BLaER1 (cell line): Measurements from ENCODE around the gene FBXW11.
"Not testable (repeated sequence)": the region's sequence is repeated elsewhere in the genome, so short reads cannot be mapped to it uniquely, and the experiment has no call there.

Experiments
- H3K27ac ChIP-seq: shearing (Covaris generic); formaldehyde crosslinking; 2 replicates; pipeline ENCODE4 v1.8.1; 2022
- H3K27me3 ChIP-seq: shearing (Covaris generic); formaldehyde crosslinking; 2 replicates; pipeline ENCODE4 v1.8.1; 2022
- H3K36me3 ChIP-seq: shearing (Covaris generic); formaldehyde crosslinking; 2 replicates; pipeline ENCODE4 v1.8.1; 2022
- H3K4me1 ChIP-seq: shearing (Covaris generic); formaldehyde crosslinking; 2 replicates; pipeline ENCODE4 v1.8.1; 2022
- H3K4me2 ChIP-seq: shearing (Covaris generic); formaldehyde crosslinking; 2 replicates; pipeline ENCODE4 v1.8.1; 2022
- H3K4me3 ChIP-seq: shearing (Covaris generic); formaldehyde crosslinking; 2 replicates; pipeline ENCODE4 v1.8.1; 2022
- H3K9ac ChIP-seq: shearing (Covaris generic); formaldehyde crosslinking; 2 replicates; pipeline ENCODE4 v1.8.1; 2022
- H3K9me3 ChIP-seq: shearing (Covaris generic); formaldehyde crosslinking; 2 replicates; pipeline ENCODE4 v1.8.1; 2022
- H4K20me1 ChIP-seq: shearing (Covaris generic); formaldehyde crosslinking; 2 replicates; pipeline ENCODE4 v1.8.1; 2022
- Cebpa-rat ChIP-seq: shearing (Covaris generic); IDR thresholded peaks from 2 replicates; pipeline ENCODE4 v1.8.1; 2022

The FBXW11 gene

GRCh38 chr5:172048170-172048422, 41.7 kb upstream of the FBXW11 start:
- Histone ChIP-seq H3K9me3 (no peaks in the 10 kb centered on the region), H3K4me3 (no peak overlapping the region), H4K20me1 (no peaks in the 10 kb centered on the region), H3K27me3 (no peaks in the 10 kb centered on the region), H3K36me3 (peaks cover 87% of the 10 kb centered on the region), H3K4me2 (no peak overlapping the region), H3K27ac (no peak overlapping the region), H3K4me1 (peaks cover 60% of the 10 kb centered on the region), H3K9ac (no peak overlapping the region)
- no peak for TF ChIP-seq Cebpa-rat

GRCh38 chr5:172046593-172046992, 40.2 kb upstream of the FBXW11 start:
- no peak for TF ChIP-seq Cebpa-rat
- H4K20me1 ChIP-seq: no peaks in the 10 kb centered on the region

DNA sequence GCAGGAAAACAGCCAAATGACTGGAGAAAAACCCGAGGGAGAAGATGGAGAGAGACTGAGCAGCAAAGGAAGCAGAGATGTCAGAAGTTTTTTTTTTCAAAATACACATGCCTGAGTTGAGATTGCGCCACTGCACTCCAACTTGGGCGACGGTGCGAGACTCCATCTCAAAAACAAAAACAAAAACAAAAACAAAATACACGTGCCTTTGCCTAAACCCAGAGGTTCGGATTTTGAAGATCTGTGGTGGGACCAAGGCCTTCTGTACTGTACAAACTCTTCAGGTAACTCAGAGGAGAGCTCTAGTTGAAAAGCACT, 38.8 kb upstream of the FBXW11 start:
- Histone ChIP-seq H4K20me1 (no peaks in the 10 kb centered on the region), H3K27ac (peak overlapping the region; percentile 82), H3K4me2 (peak overlapping the region; percentile 81), H3K9me3 (no peaks in the 10 kb centered on the region), H3K27me3 (no peaks in the 10 kb centered on the region), H3K36me3 (peaks cover 68% of the 10 kb centered on the region), H3K4me1 (peaks cover 60% of the 10 kb centered on the region), H3K9ac (peak overlapping the region; percentile 58; the same call in 1 of the 2 replicates), H3K4me3 (no peak overlapping the region)
- peak; percentile 72; the same call in 1 of the 2 replicates for TF ChIP-seq Cebpa-rat

More at GRCh38 chr5:172046593-172046992, 40.2 kb upstream of the FBXW11 start:
- H3K4me3 ChIP-seq: no peak overlapping the region
- H3K9ac ChIP-seq: no peak overlapping the region
- H3K27me3 ChIP-seq: no peaks in the 10 kb centered on the region
- peaks cover 81% of the 10 kb centered on the region for H3K36me3 ChIP-seq
- no peaks in the 10 kb centered on the region for H3K9me3 ChIP-seq
- H3K4me1 ChIP-seq: peaks cover 60% of the 10 kb centered on the region
- peak overlapping the region; percentile 81 for H3K4me2 ChIP-seq
- no peak overlapping the region for H3K27ac ChIP-seq

GRCh38 chr5:172044631-172045314, 38.3 kb upstream of the FBXW11 start:
- no peak overlapping the region for H3K4me3 ChIP-seq
- peak overlapping the region; percentile 61 for H3K9ac ChIP-seq
- H3K4me1 ChIP-seq: peaks cover 55% of the 10 kb centered on the region
- TF ChIP-seq Cebpa-rat: no peak
- peak overlapping the region; percentile 81 for H3K4me2 ChIP-seq
- peak overlapping the region; percentile 82 for H3K27ac ChIP-seq
- no peaks in the 10 kb centered on the region for H3K27me3 ChIP-seq
- no peaks in the 10 kb centered on the region for H4K20me1 ChIP-seq
- no peaks in the 10 kb centered on the region for H3K9me3 ChIP-seq
- peaks cover 63% of the 10 kb centered on the region for H3K36me3 ChIP-seq

DNA sequence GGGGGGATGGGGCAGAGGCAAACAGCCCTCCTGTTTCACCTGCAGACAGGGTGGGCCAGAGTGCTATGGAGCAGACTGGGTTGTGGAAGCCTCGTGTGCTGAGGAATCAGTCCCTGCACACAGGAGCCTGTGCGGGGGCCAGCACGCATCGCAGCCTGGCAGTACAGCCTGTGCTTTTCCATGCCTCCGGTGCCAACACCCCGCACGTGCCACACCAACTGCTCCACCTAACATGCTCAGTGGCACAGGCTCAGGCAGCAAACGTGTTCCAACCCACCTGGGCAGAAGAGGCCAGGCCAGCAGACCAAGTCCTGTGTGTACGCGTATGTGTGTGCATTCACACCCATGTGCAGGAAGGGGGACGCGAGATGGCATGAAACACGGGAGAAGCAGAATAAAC, 37.4 kb upstream of the FBXW11 start:
- no peaks in the 10 kb centered on the region for H3K9me3 ChIP-seq
- H4K20me1 ChIP-seq: no peaks in the 10 kb centered on the region
- H3K4me2 ChIP-seq: no peak overlapping the region; the same call in 1 of the 2 replicates
- H3K4me1 ChIP-seq: peaks cover 47% of the 10 kb centered on the region
- peaks cover 54% of the 10 kb centered on the region for H3K36me3 ChIP-seq
- no peak overlapping the region for H3K4me3 ChIP-seq
- H3K27me3 ChIP-seq: no peaks in the 10 kb centered on the region
- H3K9ac ChIP-seq: no peak overlapping the region
- peak overlapping the region; percentile 82 for H3K27ac ChIP-seq
- TF ChIP-seq Cebpa-rat: no peak

DNA sequence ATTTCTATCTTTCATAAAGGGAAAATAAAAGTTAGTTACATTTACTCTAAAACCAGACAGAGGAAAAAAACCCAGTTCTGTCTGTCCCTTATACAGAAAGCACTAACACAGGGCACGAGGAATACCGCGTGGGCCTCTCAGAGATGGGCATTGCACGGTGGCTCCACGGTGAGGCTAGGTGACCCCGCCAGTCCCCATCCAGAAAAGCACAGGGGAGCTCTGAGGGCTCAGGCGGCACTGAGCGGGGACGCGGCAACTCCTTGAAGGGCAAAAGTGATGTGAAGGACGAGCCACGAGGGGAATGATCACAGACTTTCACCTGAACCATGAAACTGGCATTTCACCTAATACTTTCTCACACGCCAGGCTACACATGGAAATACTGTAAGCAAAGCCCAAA, 35.7 kb upstream of the FBXW11 start:
- peaks cover 36% of the 10 kb centered on the region for H3K4me1 ChIP-seq
- no peaks in the 10 kb centered on the region for H4K20me1 ChIP-seq
- peaks cover 37% of the 10 kb centered on the region for H3K36me3 ChIP-seq
- H3K9ac ChIP-seq: no peak overlapping the region
- no peak for TF ChIP-seq Cebpa-rat
- no peak overlapping the region for H3K4me3 ChIP-seq
- H3K4me2 ChIP-seq: no peak overlapping the region
- H3K9me3 ChIP-seq: no peaks in the 10 kb centered on the region
- no peak overlapping the region; the same call in 1 of the 2 replicates for H3K27ac ChIP-seq
- H3K27me3 ChIP-seq: no peaks in the 10 kb centered on the region

- Histone ChIP-seq H3K36me3 (peaks cover 10% of the 10 kb centered on the region), H3K4me3 (no peak overlapping the region), H4K20me1 (no peaks in the 10 kb centered on the region), H3K9ac (no peak overlapping the region), H3K4me2 (no peak overlapping the region), H3K27me3 (no peaks in the 10 kb centered on the region), H3K9me3 (no peaks in the 10 kb centered on the region), H3K4me1 (peaks cover 15% of the 10 kb centered on the region), H3K27ac (no peak overlapping the region)
- no peak for TF ChIP-seq Cebpa-rat
Observed at GRCh38 chr5:172038167-172038566, 31.7 kb upstream of the FBXW11 start.

DNA sequence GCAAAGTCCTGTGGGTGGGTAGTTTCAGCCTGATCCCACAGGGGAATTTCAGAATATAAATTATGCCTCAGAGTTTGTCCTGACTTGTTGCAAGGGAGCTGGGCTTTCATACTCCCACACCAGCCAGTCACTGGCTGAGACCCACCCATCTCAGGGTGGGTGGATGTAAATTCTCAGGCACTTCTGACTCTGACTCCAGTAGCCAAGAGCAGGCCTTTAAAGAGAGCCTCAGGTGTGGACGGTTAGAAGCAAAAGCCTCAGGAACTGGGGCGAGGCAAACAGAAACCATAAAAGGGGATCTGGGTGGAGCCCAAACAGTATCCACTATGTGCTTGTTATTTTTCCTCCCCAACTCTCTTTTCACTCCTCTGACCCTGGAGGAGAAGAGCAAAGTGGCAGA, 28.6 kb upstream of the FBXW11 start:
- Histone ChIP-seq H4K20me1 (no peaks in the 10 kb centered on the region), H3K9me3 (peaks cover 25% of the 10 kb centered on the region), H3K4me2 (peak overlapping the region; percentile 53), H3K4me1 (peaks cover 15% of the 10 kb centered on the region), H3K36me3 (no peaks in the 10 kb centered on the region), H3K27me3 (no peaks in the 10 kb centered on the region), H3K9ac (peak overlapping the region; percentile 1; the same call in 1 of the 2 replicates), H3K4me3 (no peak overlapping the region), H3K27ac (peak overlapping the region; percentile 32)
- no peak for TF ChIP-seq Cebpa-rat

DNA sequence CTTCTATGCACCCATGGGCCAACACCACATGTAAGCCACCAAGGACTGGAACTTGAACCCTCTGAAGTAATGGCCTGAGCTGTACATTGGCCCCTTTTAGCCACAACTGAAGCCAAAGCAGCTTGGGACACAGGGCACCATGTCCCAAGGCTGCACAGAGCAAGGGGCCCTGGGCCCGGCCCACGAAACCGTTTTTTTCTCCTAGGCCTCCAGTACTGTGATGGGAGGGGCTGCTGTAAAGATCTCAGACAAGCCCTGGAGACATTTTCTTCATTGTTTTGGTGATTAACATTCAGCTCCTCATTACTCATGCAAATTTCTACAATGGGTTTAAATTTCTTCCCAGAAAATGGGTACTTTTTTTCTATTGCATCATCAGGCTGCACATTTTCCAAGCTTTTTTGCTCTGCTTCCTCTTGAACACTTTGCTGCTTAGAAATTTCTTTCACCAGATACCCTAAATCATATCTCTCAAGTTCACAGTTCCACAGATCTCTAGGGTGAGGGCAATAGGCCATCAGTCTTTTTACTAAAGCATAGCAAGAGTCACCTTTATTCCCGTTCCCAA, 25.5 kb upstream of the FBXW11 start:
- Histone ChIP-seq H3K27me3 (no peaks in the 10 kb centered on the region), H3K9ac (no peak overlapping the region), H3K27ac (no peak overlapping the region), H3K9me3 (peaks cover 25% of the 10 kb centered on the region), H3K4me2 (no peak overlapping the region), H4K20me1 (no peaks in the 10 kb centered on the region), H3K36me3 (no peaks in the 10 kb centered on the region), H3K4me1 (peaks cover 35% of the 10 kb centered on the region), H3K4me3 (no peak overlapping the region)
- TF ChIP-seq Cebpa-rat: no peak

GRCh38 chr5:172029876-172030275, 23.4 kb upstream of the FBXW11 start:
- no peak for TF ChIP-seq Cebpa-rat

GRCh38 chr5:172028167-172028566, 21.7 kb upstream of the FBXW11 start:
- H3K9me3 ChIP-seq: peaks cover 25% of the 10 kb centered on the region
- no peaks in the 10 kb centered on the region for H4K20me1 ChIP-seq
- H3K4me2 ChIP-seq: peak overlapping the region; percentile 65
- H3K9ac ChIP-seq: peak overlapping the region; percentile 36; the same call in 1 of the 2 replicates
- H3K4me1 ChIP-seq: peaks cover 20% of the 10 kb centered on the region
- no peak overlapping the region for H3K4me3 ChIP-seq
- H3K27ac ChIP-seq: peak overlapping the region; percentile 58
- no peak for TF ChIP-seq Cebpa-rat
- no peaks in the 10 kb centered on the region for H3K36me3 ChIP-seq
- H3K27me3 ChIP-seq: no peaks in the 10 kb centered on the region

More at GRCh38 chr5:172029876-172030275, 23.4 kb upstream of the FBXW11 start:
- no peak overlapping the region for H3K9ac ChIP-seq
- H3K9me3 ChIP-seq: peaks cover 25% of the 10 kb centered on the region
- no peaks in the 10 kb centered on the region for H3K36me3 ChIP-seq
- peaks cover 27% of the 10 kb centered on the region for H3K4me1 ChIP-seq
- H4K20me1 ChIP-seq: no peaks in the 10 kb centered on the region
- no peak overlapping the region for H3K4me2 ChIP-seq
- H3K27ac ChIP-seq: no peak overlapping the region
- no peaks in the 10 kb centered on the region for H3K27me3 ChIP-seq
- H3K4me3 ChIP-seq: no peak overlapping the region

- not testable (repeated sequence) for H3K27me3 ChIP-seq, H3K9ac ChIP-seq, H3K36me3 ChIP-seq
Observed at GRCh38 chr5:172020110-172020786, 13.8 kb upstream of the FBXW11 start.

More at GRCh38 chr5:172020110-172020786, 13.8 kb upstream of the FBXW11 start:
- not testable (repeated sequence) for H3K4me2 ChIP-seq, H4K20me1 ChIP-seq, H3K27ac ChIP-seq, H3K9me3 ChIP-seq, H3K4me1 ChIP-seq, H3K4me3 ChIP-seq
